ENCODE results near the gene SPHK2.

DNA sequence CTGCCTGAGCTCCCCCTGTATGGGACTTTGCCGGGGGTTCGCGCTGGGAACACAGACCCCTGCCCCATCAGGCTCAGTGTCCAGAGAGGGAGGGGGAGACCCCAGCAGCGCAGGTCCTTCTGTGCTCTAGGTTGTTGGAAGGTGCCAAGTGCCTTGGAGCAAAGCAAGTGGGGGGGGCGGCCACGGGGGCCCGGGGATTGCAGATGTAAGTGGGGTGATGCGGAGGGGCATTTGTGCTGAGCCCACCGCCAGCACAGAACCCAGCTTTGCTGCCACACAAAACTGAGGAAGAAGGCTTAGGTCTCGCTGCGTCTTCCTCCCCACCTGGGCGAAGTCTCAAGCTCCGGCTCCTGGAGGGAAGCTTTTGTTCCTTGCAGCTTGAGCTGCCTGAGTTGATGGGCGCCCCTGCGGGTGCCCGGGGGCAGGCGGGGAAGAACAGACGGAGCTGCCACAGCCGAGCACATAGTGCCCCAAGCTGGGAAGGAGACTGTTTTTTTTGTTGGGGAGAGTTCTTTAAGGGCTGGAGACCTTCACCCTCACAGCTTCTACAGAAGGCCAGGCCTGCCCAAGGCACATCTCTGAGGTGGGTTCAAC lies 55.0 kb downstream of the SPHK2 start:
- TF ChIP-seq PAX5 (IDR thresholded peaks at IDR 0.05; ENCODE audit: insufficient read depth, low read length, severe bottlenecking), result no peak
- no peak for TF ChIP-seq POLR2A (IDR thresholded peaks at IDR 0.05; ENCODE audit: low read depth, low read length)
